GM21786 (cell line): Measurements from ENCODE around the gene ASAP3.
"Not testable (repeated sequence)": the region's sequence is repeated elsewhere in the genome, so short reads cannot be mapped to it uniquely, and the experiment has no call there.

Source experiments
- ATAC-seq: cut with Tn5 transposase; IDR thresholded peaks from one replicate; pipeline ENCODE4 v1.9.1; 2021; ENCODE audit not compliant: unreplicated experiment

ASAP3 gene

DNA sequence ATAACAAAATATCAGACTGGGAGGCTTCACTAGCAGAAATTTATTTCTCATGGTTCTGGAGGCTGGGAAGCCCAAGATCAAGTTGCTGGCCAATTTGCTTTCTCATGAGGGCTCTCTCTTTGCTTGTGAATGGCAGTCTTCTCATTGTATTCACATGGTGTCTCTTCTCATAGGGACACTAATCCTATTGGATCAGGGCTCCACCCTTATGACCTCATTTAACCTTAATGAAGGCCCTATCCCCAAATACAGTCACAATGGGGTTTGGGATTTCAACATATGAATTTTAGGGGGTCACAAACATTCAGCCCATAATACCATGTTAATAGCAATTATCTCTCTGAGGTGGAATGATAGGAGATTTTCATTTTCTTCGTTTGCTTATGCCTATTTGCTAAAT, 84.8 kb downstream of the ASAP3 start:
- ATAC-seq, result no peak

DNA sequence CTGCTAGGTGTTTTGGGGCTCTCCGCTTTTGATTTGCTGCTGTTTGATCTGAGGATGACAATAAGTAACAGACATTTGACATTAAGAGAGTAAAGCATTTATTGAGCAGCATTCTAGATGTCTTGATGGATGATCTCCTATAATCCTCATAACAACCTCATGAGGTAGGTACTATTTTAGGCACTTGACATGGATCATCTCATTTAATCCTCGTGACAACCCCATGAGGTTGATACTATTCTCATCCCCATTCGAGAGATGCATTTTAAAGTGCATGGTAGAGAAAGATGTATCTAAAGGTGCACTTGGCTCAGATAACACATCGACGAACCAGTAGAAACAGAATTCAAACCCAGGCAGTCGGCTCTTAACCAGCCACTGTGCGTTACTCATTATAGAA, 86.1 kb downstream of the ASAP3 start:
- no peak for ATAC-seq

DNA sequence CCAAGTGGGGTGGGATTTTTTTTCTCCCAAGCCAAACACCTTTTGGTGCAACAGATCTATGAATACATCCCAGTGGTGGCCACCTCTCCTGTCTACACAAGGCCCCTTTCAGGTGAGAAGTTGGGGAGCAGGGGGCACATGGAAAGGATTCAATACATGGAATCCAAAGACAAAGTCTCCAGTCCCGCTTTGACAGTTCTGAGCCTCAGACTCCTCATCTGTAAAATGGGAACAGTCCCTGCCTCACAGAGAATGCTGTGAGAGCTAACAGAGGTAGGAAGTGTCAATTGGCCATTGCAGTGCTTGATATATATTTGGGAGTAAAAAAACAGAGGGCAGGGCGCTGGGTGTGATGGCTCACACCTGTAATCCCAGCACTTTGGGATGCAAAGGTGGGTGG, 87.6 kb downstream of the ASAP3 start:
- no peak for ATAC-seq

DNA sequence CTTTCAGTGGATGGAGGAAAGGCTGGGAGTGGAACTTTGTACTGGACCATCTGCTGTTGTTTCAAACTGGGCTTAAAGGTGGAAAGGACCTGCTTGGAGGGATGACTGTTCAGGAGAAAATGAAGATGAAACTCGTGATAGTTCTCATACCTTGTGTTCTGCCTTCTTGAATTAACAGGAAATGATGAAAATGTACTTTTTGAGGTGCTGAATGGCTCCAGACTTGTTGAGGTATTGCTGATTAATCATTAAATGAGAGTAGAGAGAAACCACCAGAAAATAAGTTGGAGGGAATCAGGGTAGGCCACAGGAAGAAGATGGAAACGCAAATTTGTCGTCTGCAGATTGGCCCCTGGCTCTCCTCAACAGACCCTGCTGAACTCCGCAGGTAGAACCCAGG, 88.1 kb downstream of the ASAP3 start:
- no peak for ATAC-seq

DNA sequence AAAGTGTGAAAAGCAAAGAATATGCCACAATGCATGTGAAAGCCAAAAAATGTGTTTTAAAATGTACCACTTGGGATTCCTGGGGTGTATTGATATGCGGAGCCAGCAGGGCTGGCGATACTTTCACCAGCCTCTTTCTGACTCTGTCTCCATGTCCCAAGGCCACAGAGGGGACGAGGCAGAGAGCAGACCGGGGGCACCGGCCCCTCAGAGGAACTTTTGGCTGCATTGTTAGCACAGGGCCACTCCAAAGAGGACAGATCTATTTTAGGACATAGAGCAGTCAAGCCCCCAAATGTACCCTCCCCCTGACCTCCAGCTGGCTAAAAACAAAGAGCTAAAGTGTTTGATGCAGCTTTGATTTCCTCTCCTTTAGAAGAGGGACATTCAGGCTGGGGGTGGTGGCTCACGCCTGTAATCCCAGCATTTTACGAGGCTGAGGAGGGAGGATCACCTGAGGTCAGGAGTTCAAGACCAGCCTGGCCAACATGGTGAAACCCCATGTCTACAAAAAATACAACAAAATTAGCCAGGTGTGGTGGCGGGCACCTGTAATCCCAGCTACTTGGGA, 88.7 kb downstream of the ASAP3 start:
- ATAC-seq, result no peak

DNA sequence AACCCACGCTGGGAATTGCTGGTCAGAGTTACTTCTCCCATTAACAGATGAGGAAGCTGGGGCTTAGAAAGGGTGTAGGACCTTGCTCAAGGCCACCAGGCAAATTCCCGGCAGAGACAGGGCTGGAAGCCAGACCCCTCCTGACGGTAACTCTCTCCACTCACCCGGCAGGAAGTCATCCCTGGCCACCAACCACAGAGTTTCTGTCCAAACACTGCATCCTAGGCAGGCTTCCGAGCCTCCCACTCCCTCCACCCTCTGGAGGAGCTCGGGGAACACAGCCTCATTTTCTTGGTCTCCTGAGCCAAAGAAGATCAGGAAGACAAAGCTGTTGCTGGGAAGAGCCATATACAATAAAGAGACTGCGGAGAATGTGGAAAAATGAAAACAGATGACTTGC, 89.3 kb downstream of the ASAP3 start:
- no peak for ATAC-seq

DNA sequence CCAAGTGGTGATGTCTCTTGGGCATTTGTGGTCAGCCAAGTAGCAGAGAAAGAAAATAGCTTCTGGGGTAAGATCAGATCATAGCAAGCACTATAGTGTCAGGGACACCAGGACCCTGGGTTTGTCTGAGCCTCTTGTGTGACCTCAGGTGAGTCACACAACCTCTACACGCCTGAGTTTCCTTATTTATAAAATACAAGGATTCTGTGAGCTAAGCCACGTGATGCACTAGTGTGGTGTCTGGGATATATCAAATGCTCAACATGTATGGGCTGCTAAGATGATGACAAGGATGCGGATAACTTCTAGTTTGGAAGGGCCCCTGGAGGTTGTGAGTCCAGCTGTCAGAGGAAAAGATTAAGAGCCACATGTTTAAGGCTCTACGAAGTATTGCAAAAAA, 89.8 kb downstream of the ASAP3 start:
- no peak for ATAC-seq

DNA sequence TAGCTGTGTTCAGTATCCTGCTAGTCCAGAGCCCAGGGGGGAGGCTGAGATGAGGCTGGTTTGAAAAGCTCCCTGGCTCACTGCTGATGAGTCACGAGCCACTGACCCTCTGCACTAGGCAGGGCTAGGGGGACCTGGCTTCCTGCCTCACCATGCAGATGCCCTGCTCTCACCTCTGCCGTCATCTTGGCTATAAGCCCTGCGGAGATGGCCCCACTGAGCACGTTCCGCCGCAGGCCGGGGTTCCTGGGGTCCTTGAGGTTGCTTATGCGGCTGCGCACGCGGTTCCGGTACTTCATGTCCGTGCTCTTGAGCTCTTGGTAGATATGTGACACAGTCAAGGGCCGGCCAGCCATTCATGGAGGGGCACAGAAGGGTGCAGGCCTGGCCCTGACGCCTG, 90.3 kb downstream of the ASAP3 start:
- no peak for ATAC-seq

DNA sequence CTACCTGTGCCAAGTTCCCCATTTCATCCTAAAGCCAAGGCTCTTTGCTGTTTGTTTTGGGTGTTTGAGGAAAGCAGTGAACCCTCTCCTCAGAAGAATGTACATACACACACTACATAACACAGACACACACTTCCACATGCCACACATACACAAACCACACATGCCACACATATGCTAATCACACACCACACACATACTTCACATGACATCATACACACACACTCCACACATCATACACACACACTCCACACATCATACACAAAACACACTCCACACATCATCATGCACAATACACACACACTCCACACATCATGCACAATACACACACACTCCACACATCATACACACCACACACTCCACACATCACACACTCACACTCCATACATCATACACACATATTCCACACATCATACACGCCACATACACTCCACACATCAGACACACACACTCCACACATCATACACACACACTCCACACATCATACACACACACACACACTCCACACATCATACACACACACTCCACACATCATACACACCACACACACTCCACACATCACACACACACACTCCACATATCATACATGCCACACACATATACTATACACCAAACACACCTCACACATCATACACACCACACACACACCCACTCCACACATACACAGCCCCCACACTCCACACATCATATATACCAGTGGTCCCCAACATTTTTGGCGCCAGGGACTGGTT, 91.7 kb downstream of the ASAP3 start:
- no peak for ATAC-seq

DNA sequence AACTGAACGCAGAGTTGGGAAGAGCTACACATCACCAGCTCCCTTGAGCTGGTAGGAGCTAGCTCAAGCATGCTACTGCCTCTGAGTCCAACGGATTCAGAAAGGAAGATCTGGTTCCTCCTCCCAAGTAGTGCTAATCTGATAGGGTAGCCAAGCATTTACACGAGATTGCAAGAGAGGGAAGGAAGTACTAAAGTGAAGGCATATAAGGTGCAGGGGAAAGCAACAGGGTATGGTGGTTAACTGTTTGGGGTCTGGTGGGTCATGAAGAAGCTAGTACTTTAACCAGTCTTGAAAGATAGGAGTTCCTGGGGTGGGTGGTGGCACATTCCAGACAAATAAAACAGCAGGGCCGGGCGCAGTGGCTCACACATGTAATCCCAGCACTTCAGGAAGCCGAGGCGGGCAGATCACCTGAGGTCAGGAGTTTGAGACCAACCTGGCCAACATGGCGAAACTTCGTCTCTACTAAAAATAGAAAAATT, 94.1 kb downstream of the ASAP3 start:
- no peak for ATAC-seq

DNA sequence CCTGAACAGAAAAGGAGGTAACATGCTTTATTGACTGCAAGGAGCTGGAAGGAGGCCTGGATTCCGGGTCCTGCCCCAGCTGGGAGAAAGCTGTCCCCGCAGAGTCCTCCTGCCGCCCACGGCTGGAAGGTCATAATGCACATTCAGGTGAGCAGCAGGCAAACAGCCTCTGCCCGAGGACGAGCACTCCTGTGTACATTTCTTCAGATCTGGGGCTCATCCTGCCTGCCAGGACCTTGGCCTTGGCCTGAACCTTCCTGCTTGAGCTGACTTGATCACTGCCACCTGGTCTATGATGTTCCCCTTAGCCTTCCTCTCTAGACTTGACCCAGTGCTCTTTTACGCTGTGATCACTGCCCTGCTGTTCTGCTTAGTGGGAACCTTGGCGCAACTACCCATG, 96.5 kb downstream of the ASAP3 start:
- ATAC-seq, result no peak

DNA sequence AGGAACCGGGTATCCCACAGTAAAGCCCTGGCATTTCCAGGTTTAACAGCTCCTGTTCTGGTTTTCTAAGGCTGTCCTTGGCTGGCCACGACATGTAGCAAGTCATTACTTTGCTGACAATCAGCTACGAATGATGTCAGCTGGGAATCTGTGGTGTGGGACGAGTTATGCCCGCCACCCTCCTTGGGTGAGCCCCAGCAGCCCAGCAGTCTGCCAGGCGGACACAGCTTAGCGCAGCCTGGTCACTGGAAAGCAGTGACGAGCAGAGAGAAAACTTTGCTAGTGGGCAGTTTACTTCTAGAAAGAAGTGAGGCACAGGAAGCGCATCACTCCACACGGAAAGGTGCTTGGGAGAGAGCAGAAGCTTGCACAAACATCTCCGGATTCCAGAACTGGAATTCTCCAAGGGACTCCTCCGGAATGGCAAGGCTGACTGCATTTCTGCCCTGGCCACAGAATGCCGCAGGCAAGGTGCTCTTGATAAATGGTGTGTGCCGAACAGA, 98.8 kb downstream of the ASAP3 start:
- no peak for ATAC-seq

DNA sequence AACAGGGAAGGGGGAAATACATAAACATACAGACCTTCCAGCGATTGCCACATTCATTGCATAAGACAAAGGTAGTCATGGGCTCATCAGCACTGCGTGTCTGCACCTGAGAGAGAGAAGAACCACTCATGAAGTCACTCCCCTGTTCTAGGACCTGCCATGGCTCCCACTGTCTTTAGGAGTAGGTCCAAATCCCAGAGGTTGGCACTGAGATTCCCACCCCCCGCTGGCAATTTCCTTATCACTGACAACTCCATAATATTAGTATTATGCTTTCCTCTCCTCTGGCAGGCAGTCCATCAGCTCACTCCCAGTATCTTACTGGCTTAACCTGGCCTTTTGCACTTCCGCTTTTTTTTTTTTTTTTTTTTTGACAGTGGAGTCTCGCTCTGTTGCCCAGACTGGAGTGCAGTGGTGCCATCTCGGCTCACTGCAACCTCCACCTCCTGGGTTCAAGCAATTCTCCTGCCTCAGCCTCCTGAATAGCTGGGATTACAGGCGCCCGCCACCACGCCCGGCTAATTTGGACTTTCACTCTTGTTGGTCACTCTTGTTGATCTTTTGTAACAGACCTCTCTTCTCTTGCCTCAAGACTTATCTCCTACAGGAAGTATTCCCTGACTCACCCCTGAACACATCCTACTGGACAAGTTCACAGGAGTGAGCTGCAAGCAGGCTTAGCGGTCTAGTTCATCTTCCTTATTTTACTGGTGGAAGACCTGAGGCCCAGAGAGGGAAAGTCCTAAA, 99.5 kb downstream of the ASAP3 start:
- ATAC-seq, result no peak

DNA sequence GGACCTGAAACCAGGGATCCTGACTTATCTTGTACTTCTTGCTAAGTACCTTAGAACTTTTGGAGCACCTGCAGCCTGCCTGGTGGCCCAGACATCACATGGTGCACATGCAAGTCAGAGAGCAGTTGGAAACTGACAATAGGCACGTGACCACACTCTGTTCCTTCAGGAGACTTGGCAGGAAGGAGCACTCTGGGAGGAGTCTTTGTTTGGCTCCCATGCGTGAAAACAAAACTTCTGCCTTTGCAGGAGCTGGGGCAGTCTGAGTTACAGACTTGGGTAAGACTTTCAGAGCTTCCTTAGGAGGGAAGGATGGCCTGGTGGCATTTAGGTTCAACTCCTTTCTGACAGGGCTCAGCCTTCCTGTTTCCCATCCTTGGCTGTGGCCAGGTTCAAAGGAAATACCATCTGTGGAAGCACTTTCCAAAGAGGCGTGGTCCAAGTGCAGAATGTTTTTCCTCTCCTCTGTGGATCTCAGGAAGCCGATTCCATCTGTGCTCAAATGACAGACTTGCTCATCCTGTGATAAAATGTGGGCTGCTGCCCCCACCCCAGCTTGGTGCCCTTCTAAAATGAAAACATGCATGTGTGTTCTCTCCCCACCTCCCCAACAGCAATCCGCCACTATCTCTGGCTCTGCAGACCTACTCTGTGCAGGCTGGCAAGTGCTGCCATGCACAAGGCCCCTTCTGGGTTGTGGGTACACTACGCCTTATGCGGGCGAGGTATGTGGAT, 100.2 kb downstream of the ASAP3 start:
- no peak for ATAC-seq

DNA sequence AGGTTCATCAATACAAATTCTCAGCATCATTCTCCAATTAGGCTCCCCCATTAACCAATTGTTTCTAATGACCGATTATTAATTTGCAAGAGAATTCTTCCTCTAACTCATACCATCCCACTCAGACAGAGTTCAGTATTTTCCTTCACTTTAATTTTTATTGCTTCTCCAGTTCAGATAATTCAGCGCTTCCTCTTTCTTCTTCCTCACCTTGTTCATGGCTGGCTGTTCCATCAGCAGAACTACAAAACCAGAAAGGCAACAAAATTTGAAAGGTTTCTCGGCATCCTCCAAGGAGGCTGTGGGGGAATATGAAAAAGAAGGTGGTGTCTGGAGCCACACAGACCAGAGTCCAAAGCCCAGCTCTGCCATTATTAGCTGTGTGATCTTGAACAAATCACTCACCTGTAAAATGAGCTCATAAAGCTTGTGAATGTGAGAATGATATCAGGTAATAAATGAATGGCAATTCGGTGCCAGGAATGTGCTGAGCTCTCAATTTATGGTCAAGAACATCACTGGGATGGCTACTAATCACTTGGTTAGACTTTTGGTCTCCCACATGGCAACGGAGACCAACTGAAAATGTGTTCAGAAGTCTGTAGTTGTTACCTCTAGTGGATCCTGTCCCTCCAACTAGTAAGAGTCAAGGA, 102.6 kb downstream of the ASAP3 start:
- no peak for ATAC-seq

DNA sequence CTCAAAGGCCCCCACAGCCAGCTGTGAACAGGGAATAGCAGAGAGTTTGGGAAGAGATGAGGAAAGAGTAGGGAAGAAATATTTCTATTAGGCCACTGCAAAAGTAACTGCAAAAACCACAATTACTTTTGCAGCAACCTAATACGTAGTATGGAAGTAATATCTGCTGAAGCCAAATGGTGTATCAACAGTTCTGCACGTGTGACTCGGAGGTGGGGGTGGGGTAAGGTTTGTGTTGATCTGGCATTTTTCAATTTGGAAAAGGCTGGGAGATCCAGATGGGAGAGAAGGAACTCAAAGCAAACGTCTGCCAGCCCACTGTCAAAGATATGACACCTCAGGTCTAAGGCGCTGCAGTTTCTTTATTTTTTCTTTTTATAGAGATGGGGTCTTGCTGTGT, 103.3 kb downstream of the ASAP3 start:
- no peak for ATAC-seq

DNA sequence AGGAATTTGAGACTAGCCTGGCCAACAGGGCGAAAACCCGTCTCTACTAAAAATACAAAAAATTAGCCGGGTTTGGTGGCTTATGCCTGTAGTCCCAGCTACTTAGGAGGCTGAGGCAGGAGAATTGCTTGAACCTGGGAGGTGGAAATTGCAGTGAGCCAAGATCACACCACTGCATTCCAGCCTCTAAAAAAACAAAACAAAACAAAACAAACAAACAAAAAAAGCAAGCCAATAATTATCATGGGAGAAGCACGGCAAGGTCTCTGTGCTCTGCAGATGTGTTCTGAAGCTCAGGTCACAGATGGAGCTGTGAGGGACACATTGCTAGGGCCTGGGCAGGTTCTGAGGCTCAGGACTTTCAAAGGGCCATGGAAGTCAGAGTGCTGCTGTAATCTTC, 103.7 kb downstream of the ASAP3 start:
- ATAC-seq, result not testable (repeated sequence)
